COLO668 (cell line): ENCODE measurements around the gene CAPG.
"Not testable (repeated sequence)": the region's sequence is repeated elsewhere in the genome, so short reads cannot be mapped to it uniquely, and the experiment has no call there.

ENCODE experiments used
- DNase-seq: peaks from one replicate; lab custom pipeline; 2025; ENCODE audit not compliant: unreplicated experiment; lab: John Stamatoyannopoulos, UW

CAPG gene

DNA sequence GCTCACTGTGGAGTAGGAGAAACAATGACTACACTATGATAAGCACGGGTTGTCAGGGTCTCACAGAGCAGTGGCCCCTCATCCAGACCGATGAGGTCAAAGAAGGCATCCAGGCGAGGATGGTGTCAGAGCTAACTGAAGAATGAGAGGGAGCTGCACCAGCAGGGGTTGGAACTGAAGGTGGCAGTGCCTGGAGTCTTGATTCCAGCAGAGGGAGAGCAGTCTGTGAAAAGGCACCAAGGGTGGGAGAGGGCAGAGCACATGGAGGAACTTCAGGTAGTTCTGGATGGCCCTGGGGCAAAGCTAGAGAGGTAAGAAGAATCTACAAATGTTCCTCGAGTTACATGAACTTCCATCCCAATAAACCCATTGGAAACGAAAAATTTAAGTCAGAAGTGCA is 43.0 kb downstream of the CAPG start:
- DNase-seq, result no peak

- DNase-seq, result not testable (repeated sequence)
Observed at GRCh38 chr2:85362653-85363387, 47.3 kb downstream of the CAPG start.

- no peak for DNase-seq
Observed at GRCh38 chr2:85357736-85358135, 52.4 kb downstream of the CAPG start.

- no peak for DNase-seq
Observed at GRCh38 chr2:85356186-85356585, 54.0 kb downstream of the CAPG start.

DNA sequence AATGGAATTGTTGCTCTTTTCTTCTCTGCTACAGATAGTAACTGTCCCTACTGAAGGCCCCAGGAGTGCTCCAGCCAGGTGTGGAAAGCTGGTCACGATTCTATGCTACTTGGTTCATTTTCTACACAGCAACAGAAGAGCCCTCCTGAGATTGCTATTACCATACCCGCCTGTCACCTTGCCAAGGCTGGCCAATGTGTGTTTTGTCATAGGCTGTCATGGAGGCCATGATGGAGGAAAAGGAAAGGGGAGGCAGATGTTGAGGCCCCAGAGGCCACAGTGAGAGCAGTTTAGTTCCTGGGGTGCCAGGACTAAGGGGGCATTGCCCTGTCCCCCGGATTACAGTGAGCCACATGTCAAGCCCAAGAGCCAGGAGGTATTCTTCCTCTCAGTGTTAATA is 54.6 kb downstream of the CAPG start:
- DNase-seq, result no peak

GRCh38 chr2:85355073-85355410 is 55.1 kb downstream of the CAPG start:
- DNase-seq, result no peak

DNA sequence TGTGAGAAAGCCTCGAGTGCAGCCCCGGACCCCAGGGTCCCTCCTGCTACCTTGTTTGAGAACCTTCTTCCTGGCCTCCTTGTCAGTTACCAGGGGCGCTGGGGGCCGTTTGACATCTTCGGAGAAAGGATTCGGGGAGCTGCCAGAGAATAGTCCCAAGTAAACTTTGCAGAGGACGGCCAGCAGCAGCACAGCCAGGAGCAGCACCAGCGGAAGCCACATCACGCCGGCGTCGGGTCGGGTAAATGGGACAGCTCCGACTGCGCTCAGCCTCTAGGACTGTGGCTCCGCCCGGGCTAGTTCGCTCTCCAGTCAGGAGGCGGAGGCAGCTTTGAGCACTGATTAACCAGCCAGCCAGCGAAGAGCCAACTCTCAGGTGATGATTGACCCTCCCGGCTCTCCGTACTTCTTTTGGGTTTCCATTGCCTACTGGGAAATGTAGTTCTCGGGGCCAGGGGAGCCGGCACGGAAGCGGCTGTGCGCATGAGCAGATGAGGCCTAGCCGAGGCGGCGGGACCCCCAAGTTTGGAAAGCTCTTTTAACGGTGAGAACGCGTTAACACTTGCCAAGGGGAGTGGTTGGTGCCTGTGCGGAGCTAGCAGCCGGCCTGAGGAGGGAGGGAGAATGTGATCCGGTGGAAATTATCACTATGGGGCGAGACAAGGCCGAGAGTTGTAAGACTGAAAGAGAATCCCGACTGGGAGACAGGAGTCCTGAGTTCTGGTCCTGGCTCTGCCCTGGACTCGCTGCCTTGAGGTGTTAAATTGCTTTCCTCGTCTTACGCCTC is 55.7 kb downstream of the CAPG start, which contains the start of the genes ELMOD3 and RETSAT:
Gene ELMOD3, plus strand, starts transcription at position 484 of the 787 bp plus-strand sequence. CDS start 2,430 bp downstream, outside the sequence.
Gene RETSAT, minus strand, starts transcription at position 243 of the 787 bp plus-strand sequence. Its CDS starts 21 bp downstream, at position 222.
- DNase-seq, result peak; percentile 97

GRCh38 chr2:85353876-85354285 is 56.3 kb downstream of the CAPG start:
- peak; percentile 21 for DNase-seq

DNA sequence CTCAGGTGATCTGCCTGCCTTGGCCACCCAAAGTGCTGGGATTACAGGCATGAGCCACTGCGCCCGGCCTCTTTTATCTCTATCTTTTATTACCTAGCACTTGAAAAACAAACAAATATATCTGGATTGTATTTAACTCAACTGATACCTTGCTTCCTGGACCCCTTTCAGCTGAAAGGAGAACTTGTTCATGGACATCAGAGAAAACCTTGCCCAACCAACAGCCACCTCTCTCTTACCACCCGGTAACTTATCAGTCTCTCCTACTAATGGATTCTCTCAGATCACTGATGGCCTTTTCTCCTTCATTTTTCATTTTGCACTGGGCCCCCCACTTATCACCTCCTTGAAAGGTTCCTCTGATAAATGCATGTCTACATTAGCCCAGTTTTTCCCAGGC is 62.6 kb downstream of the CAPG start:
- DNase-seq, result no peak
